Measurements from ENCODE around the gene PROSER3. TPM values are rescaled to one million over a fixed set of nuclear protein-coding genes. Genes with fewer than 3 reads are reported as not detected.
"Not testable (repeated sequence)": the region's sequence is repeated elsewhere in the genome, so short reads cannot be mapped to it uniquely, and the experiment has no call there.

Gene PROSER3
- total RNA-seq, 1 donor from 2014 or later, result 46.6 TPM

DNA sequence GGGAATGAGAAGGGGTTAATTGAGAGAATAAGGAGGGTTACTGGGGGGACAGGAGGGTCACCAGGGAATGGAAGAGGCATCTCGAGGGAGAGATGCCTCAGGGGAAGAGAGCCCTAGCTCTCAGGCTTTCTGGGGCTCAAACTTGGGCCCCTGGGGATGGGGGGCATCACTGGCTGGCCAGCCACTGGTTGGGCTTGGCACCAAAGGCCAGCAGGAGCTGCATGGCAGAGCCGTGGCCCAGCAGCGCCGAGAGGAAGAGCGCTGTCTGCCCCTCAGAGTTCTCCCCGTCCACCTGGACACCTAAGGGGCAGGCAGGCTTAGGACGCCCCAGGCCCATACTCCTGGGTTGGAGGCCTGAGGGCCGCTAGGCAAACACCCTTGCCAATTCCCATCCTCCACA is 34.9 kb downstream of the PROSER3 start:
- TF ChIP-seq, protein P1, sequence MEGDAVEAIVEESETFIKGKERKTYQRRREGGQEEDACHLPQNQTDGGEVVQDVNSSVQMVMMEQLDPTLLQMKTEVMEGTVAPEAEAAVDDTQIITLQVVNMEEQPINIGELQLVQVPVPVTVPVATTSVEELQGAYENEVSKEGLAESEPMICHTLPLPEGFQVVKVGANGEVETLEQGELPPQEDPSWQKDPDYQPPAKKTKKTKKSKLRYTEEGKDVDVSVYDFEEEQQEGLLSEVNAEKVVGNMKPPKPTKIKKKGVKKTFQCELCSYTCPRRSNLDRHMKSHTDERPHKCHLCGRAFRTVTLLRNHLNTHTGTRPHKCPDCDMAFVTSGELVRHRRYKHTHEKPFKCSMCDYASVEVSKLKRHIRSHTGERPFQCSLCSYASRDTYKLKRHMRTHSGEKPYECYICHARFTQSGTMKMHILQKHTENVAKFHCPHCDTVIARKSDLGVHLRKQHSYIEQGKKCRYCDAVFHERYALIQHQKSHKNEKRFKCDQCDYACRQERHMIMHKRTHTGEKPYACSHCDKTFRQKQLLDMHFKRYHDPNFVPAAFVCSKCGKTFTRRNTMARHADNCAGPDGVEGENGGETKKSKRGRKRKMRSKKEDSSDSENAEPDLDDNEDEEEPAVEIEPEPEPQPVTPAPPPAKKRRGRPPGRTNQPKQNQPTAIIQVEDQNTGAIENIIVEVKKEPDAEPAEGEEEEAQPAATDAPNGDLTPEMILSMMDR (IDR thresholded peaks at IDR 0.05; ENCODE audit: unreplicated experiment), result no peak
- no peak overlapping the region for H3K27ac Mint-ChIP-seq
- H3K27me3 Mint-ChIP-seq (ENCODE audit: low read depth), result peaks cover 40% of the 10 kb centered on the region
- no peak overlapping the region for H3K4me3 Mint-ChIP-seq
- H3K36me3 Mint-ChIP-seq, result no peaks in the 10 kb centered on the region
- no peaks in the 10 kb centered on the region for H3K4me1 Mint-ChIP-seq
- no peaks in the 10 kb centered on the region for H3K9me3 Mint-ChIP-seq
- no peak for DNase-seq (ENCODE audit: low spot score in 2 of 2, unreplicated experiment in 2 of 2)

DNA sequence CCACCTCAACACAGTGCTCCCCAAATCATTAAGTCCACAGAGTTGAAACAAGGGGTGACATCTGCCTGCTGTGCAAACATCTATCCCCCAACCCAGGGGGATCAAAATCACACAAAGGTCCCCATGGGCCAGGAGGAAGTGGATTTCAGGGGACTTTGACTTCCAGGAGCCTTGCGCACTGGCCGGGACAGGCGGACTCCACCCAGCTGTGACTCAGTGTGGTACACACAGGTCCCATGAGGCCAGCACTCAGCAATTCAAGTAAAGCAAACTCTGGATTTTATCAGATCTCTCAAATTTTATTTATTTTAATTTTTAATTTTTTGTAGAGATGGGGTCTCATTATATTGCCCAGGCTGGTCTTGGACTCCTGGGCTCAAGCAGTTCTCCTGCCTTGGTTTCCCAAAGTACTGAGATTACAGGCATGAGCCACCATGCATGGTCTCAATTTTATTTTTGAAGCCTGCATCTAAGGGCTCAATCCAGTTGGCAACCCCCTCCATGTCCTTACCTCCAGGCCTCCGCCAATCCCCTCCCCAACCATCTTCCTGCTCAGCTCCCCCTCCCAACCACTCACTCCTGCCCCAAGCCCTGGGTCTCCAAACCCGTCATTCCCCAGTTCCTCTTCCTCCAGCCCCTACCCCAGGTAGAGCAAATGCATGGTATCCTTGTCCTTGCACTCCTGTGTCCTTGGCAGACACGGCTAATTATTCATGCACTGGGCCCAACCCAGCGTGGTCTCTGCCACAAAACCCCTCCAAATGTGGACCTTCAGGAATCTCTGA is 35.6 kb downstream of the PROSER3 start:
- DNase-seq (ENCODE audit: low spot score in 2 of 2, unreplicated experiment in 2 of 2), result no peak
- Mint-ChIP-seq H3K36me3 (no peaks in the 10 kb centered on the region), H3K9me3 (no peaks in the 10 kb centered on the region), H3K4me1 (no peaks in the 10 kb centered on the region), H3K4me3 (no peak overlapping the region), H3K27me3 (ENCODE audit: low read depth) (peaks cover 45% of the 10 kb centered on the region), H3K27ac (no peak overlapping the region)
- TF ChIP-seq, protein P1 (IDR thresholded peaks at IDR 0.05; ENCODE audit: unreplicated experiment), result no peak

DNA sequence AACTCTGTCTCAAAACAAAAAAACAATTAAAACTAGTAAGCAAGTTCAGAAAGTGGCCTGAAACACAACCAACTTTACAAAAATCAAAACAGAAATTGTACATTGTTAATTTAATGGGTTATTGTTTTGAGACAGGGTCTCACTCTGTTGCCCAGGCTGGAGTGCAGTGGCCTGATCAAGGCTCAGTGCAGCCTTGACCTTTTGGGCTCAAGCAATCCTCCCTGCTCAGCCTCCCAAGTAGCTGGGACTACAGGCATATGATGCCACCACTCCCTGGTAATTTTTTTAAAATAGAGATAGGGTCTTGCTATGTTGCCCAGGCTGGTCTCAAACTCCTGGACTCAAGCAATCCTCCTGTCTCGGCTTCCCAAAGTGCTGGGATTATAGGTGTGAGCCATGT is 37.6 kb downstream of the PROSER3 start:
- not testable (repeated sequence) for H3K36me3 Mint-ChIP-seq; H3K27ac Mint-ChIP-seq; DNase-seq (ENCODE audit: low spot score in 2 of 2, unreplicated experiment in 2 of 2); H3K4me1 Mint-ChIP-seq; H3K9me3 Mint-ChIP-seq; H3K4me3 Mint-ChIP-seq
- peaks cover 62% of the 10 kb centered on the region for H3K27me3 Mint-ChIP-seq (ENCODE audit: low read depth)

DNA sequence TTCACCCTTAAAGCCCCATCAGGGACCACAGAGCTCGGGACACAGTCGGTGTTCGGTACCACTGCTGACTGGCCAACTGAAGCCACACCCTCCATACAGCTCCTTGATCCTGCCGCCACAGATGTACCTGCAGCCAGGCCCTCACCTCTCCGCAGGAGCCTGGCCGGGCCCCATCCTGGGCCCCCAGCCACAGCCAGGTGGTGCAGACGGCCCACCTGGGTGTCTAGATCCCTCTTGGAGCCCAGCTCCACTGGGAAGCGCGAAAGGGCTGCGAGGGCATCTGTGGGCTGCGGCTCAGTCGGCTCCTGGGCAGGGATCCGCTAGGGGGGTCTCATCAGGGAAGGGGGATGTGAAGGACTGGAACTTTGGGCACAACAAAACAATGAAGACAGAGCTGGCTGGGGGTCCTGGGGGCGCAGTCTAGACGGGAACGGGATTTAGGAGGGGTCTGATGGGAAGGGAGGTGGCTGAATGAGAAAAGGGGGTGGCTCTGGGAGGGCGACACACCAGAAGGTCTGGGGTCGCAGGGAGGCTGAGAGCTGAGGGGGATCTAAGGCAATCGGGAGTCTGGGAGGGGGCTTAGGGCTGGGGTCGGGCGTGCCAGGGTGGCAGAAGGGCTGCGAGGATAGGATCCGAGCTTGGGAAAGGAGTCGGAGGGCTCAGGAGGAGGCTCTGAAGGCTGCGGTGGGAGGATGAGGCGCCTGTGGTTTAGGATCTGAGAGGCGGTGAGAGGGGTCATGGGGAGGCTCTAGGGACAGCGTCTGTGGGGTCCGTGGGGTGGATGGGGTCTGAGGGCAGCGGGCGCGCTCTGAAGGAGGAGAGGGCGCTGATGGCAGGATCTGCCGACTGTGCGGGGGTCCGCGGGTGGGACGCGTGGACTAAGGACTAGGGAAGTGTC is 38.9 kb downstream of the PROSER3 start:
- DNase-seq (ENCODE audit: low spot score in 2 of 2, unreplicated experiment in 2 of 2), result no peak
- no peaks in the 10 kb centered on the region for H3K36me3 Mint-ChIP-seq
- H3K27ac Mint-ChIP-seq, result no peak overlapping the region
- TF ChIP-seq, protein P1 (IDR thresholded peaks at IDR 0.05; ENCODE audit: unreplicated experiment), result no peak
- no peaks in the 10 kb centered on the region for H3K9me3 Mint-ChIP-seq
- no peaks in the 10 kb centered on the region for H3K4me1 Mint-ChIP-seq
- H3K27me3 Mint-ChIP-seq (ENCODE audit: low read depth), result peaks cover 67% of the 10 kb centered on the region
- H3K4me3 Mint-ChIP-seq, result no peak overlapping the region

DNA sequence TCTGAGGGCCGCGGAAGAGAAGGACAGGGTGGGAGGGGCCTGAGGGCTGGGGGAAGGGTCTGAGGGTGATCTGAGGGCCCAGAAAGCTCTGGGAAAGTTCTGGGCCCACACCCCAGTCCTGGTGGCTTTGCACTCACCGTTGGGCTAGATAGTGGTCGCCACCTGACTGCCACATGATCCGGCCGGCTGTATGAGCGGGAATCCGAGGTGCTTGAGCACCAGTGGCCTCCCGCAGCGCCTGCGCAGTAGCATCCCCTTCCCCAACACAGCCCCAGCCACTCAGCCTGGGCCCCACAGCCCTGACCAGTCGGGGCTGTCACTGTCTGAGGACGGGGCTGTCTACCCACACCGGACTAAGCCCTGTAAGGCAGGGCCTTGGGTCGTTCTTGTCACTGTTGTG is 39.7 kb downstream of the PROSER3 start:
- Mint-ChIP-seq H3K36me3 (no peaks in the 10 kb centered on the region), H3K27ac (no peak overlapping the region), H3K9me3 (no peaks in the 10 kb centered on the region), H3K4me1 (no peaks in the 10 kb centered on the region), H3K27me3 (ENCODE audit: low read depth) (peaks cover 71% of the 10 kb centered on the region), H3K4me3 (no peak overlapping the region)
- DNase-seq (ENCODE audit: low spot score in 2 of 2, unreplicated experiment in 2 of 2), result no peak
- TF ChIP-seq, protein P1 (IDR thresholded peaks at IDR 0.05; ENCODE audit: unreplicated experiment), result no peak

DNA sequence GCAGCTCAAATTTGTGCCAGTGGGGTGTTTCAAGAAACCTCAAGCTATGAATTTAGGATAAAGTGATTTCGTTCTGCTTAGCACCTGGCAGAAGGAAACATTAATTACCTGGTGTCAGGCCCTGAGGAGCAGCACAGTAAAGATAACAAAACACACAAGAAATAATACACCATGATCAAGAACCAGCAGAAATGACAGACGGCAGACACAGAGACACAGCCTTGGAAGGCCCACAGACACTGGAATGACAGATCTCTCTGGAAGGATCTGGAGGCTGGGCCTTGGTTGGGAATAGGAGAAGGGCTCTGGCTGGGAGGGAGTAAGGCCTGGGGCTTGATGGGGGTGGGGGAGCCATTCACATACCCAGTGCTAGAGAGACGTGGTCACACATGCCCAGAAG is 43.9 kb downstream of the PROSER3 start:
- no peaks in the 10 kb centered on the region for H3K4me1 Mint-ChIP-seq
- no peaks in the 10 kb centered on the region for H3K36me3 Mint-ChIP-seq
- no peak overlapping the region for H3K27ac Mint-ChIP-seq
- TF ChIP-seq, protein P1 (IDR thresholded peaks at IDR 0.05; ENCODE audit: unreplicated experiment), result no peak
- peaks cover 61% of the 10 kb centered on the region for H3K27me3 Mint-ChIP-seq (ENCODE audit: low read depth)
- DNase-seq (ENCODE audit: low spot score in 2 of 2, unreplicated experiment in 2 of 2), result no peak
- no peak overlapping the region for H3K4me3 Mint-ChIP-seq
- H3K9me3 Mint-ChIP-seq, result no peaks in the 10 kb centered on the region

Data from mesothelial cell of epicardium (in vitro differentiated cells).